Uterus (tissue), 4 donors: ENCODE measurements around the gene ANKRD33B. TPM values are rescaled to one million over a fixed set of nuclear protein-coding genes. Genes with fewer than 3 reads are reported as not detected.
A peak's percentile ranks its signal among the peaks of the same experiment; 100 is the strongest.

Experiments used
- DNase-seq, 2 donors: peaks; one replicate each; pipeline ENCODE4 v3.0.0-alpha.2; 2019 to 2020
- H3K27ac ChIP-seq, 2 donors: fragments of 200-600 bp; sonication (generic); 1 replicate in 1 of 2; 2 replicates in 1 of 2; pipeline ENCODE4 v1.5.1; 2016 to 2018
- H3K27me3 ChIP-seq, 2 donors: fragments of 200-600 bp; sonication (generic); one replicate each; pipeline ENCODE4 v1.5.1; 2018 to 2019; ENCODE audit warnings: control low read depth in 1 of 2
- H3K36me3 ChIP-seq, 2 donors: fragments of 200-600 bp; sonication (generic); one replicate each; pipeline ENCODE4 v1.5.1; 2019; ENCODE audit warnings: control low read depth in 1 of 2
- H3K4me1 ChIP-seq, 2 donors: fragments of 200-600 bp; sonication (generic); one replicate each; pipeline ENCODE4 v1.5.1; 2018 to 2019; ENCODE audit warnings: control low read depth in 1 of 2
- H3K4me3 ChIP-seq, 2 donors: fragments of 200-600 bp; sonication (generic); 1 replicate in 1 of 2; 2 replicates in 1 of 2; pipeline ENCODE4 v1.5.1; 2018 to 2019; ENCODE audit warnings: mild to moderate bottlenecking in 1 of 2
- H3K9me3 ChIP-seq, 2 donors: fragments of 200-600 bp; sonication (generic); one replicate each; pipeline ENCODE4 v1.5.1; 2019; ENCODE audit warnings: control low read depth in 1 of 2
- CTCF ChIP-seq, 4 experiments: fragments of 200-600 bp in 2 of 4; fragments of 450-650 bp in 2 of 4; sonication (generic) in 2 of 4; IDR thresholded peaks; one replicate each; pipeline ENCODE4 v1.5.1; 2016 to 2019; ENCODE audit warnings: antibody characterized with exemption in 4 of 4, mild to moderate bottlenecking in 2 of 4, moderate library complexity in 1 of 4
- POLR2A ChIP-seq, 2 donors: fragments of 450-650 bp; IDR thresholded peaks; one replicate each; pipeline ENCODE4 v1.6.1; 2016; ENCODE audit warnings: antibody characterized with exemption in 2 of 2, mild to moderate bottlenecking in 1 of 2, moderate library complexity in 1 of 2
- intact Hi-C: fragments of 100-400 bp; cut with DNase I; formaldehyde crosslinking; loops from one replicate; pipeline ENCODE4 v1.15.1; 2023; ENCODE audit warnings: low total_unique reads
- total RNA-seq, 4 donors: library from RNA; depleted of rRNA in 3 of 4; stranded (reverse); fragments of >200 nt in 3 of 4; gene quantifications; one replicate each; pipeline versions ENCODE4 v1.1.0 to v1.2.4, GENCODE V29; 2014 to 2023
- donor health status: DM: yes; HTN: yes; CAD: no.

ANKRD33B gene
- total RNA-seq, 4 donors from 2014 or later = 2.1 to 24.1 (median 7.6) TPM

GRCh38 chr5:10649666-10650380, 86.0 kb downstream of the ANKRD33B start:
- DNase-seq = no peak
- TF ChIP-seq CTCF (IDR thresholded peaks at IDR 0.05) (no peak), POLR2A (IDR thresholded peaks at IDR 0.05) (no peak)
- intact Hi-C loops = no loop called here
- Histone ChIP-seq H3K27ac (no peak overlapping the region), H3K36me3 (no peaks in the 10 kb centered on the region), H3K27me3 (no peaks in the 10 kb centered on the region), H3K4me3 (no peak overlapping the region), H3K4me1 (no peaks in the 10 kb centered on the region), H3K9me3 (no peaks in the 10 kb centered on the region)

GRCh38 chr5:10652151-10652550, 88.3 kb downstream of the ANKRD33B start:
- no peaks in the 10 kb centered on the region for H3K36me3 ChIP-seq
- H3K4me1 ChIP-seq = no peaks in the 10 kb centered on the region
- no peak overlapping the region for H3K27ac ChIP-seq
- no peak for TF ChIP-seq POLR2A (IDR thresholded peaks at IDR 0.05)
- TF ChIP-seq CTCF (IDR thresholded peaks at IDR 0.05) = no peak
- DNase-seq = no peak
- no peaks in the 10 kb centered on the region for H3K27me3 ChIP-seq
- intact Hi-C loops = no loop called here
- H3K4me3 ChIP-seq = no peak overlapping the region
- H3K9me3 ChIP-seq = no peaks in the 10 kb centered on the region

- no peaks in the 10 kb centered on the region for H3K4me1 ChIP-seq
- H3K9me3 ChIP-seq = no peaks in the 10 kb centered on the region
- no peak for DNase-seq
- no peak overlapping the region for H3K4me3 ChIP-seq
- H3K27me3 ChIP-seq = no peaks in the 10 kb centered on the region
- no peaks in the 10 kb centered on the region for H3K36me3 ChIP-seq
- intact Hi-C loops = no loop called here
- H3K27ac ChIP-seq = no peak overlapping the region
- TF ChIP-seq CTCF (IDR thresholded peaks at IDR 0.05) (no peak), POLR2A (IDR thresholded peaks at IDR 0.05) (no peak)
Measured at GRCh38 chr5:10652606-10653005, 88.7 kb downstream of the ANKRD33B start.

GRCh38 chr5:10653043-10653442, 89.2 kb downstream of the ANKRD33B start:
- H3K4me3 ChIP-seq = no peak overlapping the region
- H3K9me3 ChIP-seq = no peaks in the 10 kb centered on the region
- H3K4me1 ChIP-seq = no peaks in the 10 kb centered on the region
- peak in 1 of 2 donors; percentile 35 for DNase-seq
- no peaks in the 10 kb centered on the region for H3K36me3 ChIP-seq
- intact Hi-C loops = no loop called here
- no peaks in the 10 kb centered on the region for H3K27me3 ChIP-seq
- TF ChIP-seq CTCF (IDR thresholded peaks at IDR 0.05) (no peak), POLR2A (IDR thresholded peaks at IDR 0.05) (no peak)
- H3K27ac ChIP-seq = no peak overlapping the region

- H3K9me3 ChIP-seq = no peaks in the 10 kb centered on the region
- H3K4me1 ChIP-seq = no peaks in the 10 kb centered on the region
- DNase-seq = no peak
- no peaks in the 10 kb centered on the region for H3K27me3 ChIP-seq
- intact Hi-C loops = no loop called here
- no peak overlapping the region for H3K4me3 ChIP-seq
- TF ChIP-seq POLR2A (IDR thresholded peaks at IDR 0.05) (no peak), CTCF (IDR thresholded peaks at IDR 0.05) (no peak)
- H3K27ac ChIP-seq = no peak overlapping the region
- H3K36me3 ChIP-seq = no peaks in the 10 kb centered on the region
Measured at GRCh38 chr5:10653751-10654400, 90.0 kb downstream of the ANKRD33B start.
